ENCODE results near the gene EID1.

The EID1 gene

DNA sequence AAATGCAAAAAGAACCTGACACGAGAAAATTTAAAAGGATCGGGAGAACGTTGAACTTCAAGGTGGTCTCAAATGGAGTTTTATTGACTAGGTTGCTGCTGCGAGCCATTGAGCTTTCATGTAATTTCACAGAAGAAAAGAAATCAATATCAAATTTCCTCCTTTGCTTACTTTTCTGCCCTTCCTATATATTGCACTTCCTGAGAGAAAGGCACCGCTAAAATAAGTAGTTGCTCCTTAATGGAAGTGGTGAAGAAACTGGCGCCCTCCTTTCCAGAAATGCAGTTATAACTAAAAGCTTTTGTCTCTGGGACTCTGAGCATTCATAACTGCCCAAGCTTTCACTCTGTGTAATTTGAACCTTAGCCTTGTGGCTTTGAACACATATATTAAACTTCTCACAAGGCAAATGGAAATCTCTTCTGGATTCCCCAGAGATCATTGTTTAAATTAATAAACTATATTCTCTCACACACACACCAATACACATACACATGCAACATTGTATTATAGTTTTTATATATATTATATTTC is 13.4 kb downstream of the EID1 start:
- TF ChIP-seq, protein P1, sequence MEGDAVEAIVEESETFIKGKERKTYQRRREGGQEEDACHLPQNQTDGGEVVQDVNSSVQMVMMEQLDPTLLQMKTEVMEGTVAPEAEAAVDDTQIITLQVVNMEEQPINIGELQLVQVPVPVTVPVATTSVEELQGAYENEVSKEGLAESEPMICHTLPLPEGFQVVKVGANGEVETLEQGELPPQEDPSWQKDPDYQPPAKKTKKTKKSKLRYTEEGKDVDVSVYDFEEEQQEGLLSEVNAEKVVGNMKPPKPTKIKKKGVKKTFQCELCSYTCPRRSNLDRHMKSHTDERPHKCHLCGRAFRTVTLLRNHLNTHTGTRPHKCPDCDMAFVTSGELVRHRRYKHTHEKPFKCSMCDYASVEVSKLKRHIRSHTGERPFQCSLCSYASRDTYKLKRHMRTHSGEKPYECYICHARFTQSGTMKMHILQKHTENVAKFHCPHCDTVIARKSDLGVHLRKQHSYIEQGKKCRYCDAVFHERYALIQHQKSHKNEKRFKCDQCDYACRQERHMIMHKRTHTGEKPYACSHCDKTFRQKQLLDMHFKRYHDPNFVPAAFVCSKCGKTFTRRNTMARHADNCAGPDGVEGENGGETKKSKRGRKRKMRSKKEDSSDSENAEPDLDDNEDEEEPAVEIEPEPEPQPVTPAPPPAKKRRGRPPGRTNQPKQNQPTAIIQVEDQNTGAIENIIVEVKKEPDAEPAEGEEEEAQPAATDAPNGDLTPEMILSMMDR (conservative IDR thresholded peaks at IDR 0.05; ENCODE audit: low read depth, low read length), result no peak
- peak overlapping the region; percentile 6 for H3K4me3 ChIP-seq (ENCODE audit: low read depth, low read length)
- peak; percentile 57 for DNase-seq (ENCODE audit: low read depth)

DNA sequence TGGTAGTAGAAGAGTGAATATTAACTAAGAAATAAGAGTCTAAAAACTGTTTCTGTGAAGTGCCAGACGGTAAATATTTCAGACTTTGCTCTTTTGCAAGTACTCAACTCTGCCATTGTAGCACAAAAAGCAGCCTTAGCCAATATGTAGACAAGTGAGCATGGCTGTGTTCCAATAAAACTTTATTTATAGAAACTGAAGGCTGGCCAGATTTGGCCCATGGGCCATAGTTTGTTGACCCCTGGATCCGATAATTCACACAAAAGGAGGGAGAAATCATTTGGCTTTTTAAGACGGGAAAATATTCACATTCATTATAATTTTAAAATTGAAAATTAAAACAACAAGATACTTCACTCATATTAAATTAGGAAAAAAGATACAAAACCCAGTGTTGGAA is 15.4 kb downstream of the EID1 start:
- H3K4me3 ChIP-seq (ENCODE audit: low read depth, low read length), result no peak overlapping the region
- no peak for DNase-seq (ENCODE audit: low read depth)
- TF ChIP-seq, protein P1 (conservative IDR thresholded peaks at IDR 0.05; ENCODE audit: low read depth, low read length), result no peak

DNA sequence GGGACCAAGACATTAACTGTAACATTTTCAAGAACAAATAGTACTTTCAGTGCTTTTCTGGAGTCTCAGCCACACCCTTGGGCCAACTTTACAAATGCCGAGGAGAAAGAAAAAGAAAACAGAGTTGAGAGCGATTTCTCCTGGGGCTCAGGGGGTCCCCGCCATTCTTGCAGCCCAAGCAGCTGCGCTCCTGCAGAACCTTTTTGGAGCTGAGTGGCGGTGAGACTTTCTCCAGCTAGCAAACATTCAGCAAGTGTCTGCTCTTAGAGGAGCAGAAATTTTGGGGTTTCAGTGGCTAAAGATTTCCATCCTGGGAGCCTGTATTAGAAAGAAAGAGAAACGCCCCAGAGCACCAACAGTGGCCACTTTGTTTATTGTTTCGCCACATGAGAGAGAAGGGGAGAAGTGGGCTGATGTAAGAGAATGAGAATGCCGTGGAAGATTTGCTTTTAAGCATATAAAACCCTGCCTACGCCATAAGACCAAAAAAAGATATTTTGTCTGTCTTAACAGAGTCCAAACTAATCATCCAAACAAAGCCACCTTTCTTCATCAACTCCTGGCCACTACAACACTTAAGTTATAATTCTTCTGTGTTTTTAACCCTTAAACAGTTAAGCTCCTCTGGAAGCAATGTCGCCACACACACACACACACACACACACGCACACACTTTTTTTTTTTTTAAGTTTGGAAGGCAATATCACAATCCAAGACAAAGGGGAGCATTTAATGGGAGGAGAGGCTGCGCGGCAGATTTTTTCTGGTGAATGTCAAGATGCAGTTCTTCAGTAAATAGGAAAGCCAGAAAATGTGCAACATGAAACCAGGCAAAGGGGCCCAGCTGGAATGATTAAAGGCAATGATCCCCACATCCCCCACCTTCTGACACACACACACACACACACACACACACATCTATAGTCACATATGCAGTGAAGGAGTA is 19.2 kb downstream of the EID1 start:
- H3K4me3 ChIP-seq (ENCODE audit: low read depth, low read length), result peak overlapping the region; percentile 54
- TF ChIP-seq, protein P1 (conservative IDR thresholded peaks at IDR 0.05; ENCODE audit: low read depth, low read length), result no peak
- peak; percentile 86 for DNase-seq (ENCODE audit: low read depth)

DNA sequence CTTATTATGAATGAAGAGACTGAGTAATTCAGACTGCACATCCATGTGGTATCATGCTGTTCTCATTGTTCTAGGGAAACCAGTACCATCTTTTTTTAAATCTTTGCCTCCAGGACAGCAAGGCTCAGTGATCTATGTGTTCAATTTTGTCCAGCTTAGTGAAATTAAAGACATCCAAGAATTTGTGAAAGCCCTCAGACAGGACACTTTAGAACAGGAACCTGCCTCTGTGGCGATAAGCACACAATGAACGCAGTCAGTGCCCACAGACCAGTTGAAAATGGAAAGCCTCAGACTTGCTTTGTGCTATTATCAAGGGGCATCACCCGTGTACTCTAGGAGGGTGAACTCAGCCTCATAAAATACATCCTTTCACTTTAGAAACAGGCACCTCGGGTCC is 20.1 kb downstream of the EID1 start:
- no peak for DNase-seq (ENCODE audit: low read depth)
- no peak overlapping the region for H3K4me3 ChIP-seq (ENCODE audit: low read depth, low read length)

DNA sequence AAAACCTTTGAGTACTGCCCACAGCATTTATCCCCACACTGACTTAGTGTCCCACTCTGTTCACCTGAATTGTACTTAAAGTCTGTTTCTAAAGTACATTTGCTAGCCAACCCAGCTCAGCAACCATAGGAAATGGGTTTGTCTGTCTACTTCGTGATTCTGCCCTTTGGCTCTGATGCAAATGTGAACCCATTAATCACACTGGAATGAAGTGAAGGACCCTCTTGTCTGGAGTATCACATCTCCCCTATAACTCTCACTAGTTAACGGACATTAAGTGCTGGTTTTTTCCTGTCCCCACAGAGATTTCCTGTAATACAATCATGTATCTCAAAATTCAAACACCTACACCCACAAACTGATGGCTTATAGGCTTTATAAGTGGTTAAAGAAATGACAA is 20.5 kb downstream of the EID1 start:
- H3K4me3 ChIP-seq (ENCODE audit: low read depth, low read length), result no peak overlapping the region
- DNase-seq (ENCODE audit: low read depth), result no peak
- TF ChIP-seq, protein P1 (conservative IDR thresholded peaks at IDR 0.05; ENCODE audit: low read depth, low read length), result no peak

More for the DNA sequence above, 20.1 kb downstream of the EID1 start:
- TF ChIP-seq, protein P1 (conservative IDR thresholded peaks at IDR 0.05; ENCODE audit: low read depth, low read length), result no peak

DNA sequence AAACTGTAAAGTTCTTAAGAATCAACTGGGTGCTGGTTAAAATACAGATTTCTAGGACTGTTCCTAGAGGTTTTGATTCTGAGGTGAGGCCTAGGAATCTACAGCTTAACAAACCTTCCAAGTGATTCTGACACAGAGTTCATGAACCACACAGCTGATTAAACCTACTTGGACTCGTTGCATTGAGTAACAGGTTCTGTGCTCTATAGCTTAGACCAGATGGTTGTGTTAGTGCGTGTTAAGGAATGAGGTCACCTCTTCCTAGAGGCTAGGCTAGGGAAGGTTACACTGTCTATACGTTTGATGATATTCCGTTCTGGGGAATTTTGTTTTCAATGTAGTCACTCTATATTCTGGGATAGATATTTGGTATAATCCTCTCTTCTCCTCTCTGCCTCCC is 21.9 kb downstream of the EID1 start:
- TF ChIP-seq, protein P1 (conservative IDR thresholded peaks at IDR 0.05; ENCODE audit: low read depth, low read length), result no peak
- DNase-seq (ENCODE audit: low read depth), result no peak
- no peak overlapping the region for H3K4me3 ChIP-seq (ENCODE audit: low read depth, low read length)
